GM18505 (cell line): ENCODE measurements around the gene RAPGEF4.

Experiments used
- ATAC-seq: cut with Tn5 transposase; IDR thresholded peaks from one replicate; pipeline ENCODE4 v1.9.1; 2021; ENCODE audit not compliant: unreplicated experiment
- POLR2A ChIP-seq: IDR thresholded peaks from 4 replicates; pipeline ENCODE4 v1.6.1; 2011; ENCODE audit warnings: borderline replicate concordance; ENCODE audit not compliant: insufficient read depth, insufficient read length; ENCODE audit errors: extremely low read depth

The RAPGEF4 gene

GRCh38 chr2:172884336-172884735 lies 148.7 kb downstream of the RAPGEF4 start:
- TF ChIP-seq POLR2A = no peak
- ATAC-seq = no peak

GRCh38 chr2:172885996-172886395 lies 150.4 kb downstream of the RAPGEF4 start:
- no peak for ATAC-seq

GRCh38 chr2:172887280-172887679 lies 151.6 kb downstream of the RAPGEF4 start:
- no peak for ATAC-seq
- no peak for TF ChIP-seq POLR2A

More at GRCh38 chr2:172885996-172886395, 150.4 kb downstream of the RAPGEF4 start:
- no peak for TF ChIP-seq POLR2A

DNA sequence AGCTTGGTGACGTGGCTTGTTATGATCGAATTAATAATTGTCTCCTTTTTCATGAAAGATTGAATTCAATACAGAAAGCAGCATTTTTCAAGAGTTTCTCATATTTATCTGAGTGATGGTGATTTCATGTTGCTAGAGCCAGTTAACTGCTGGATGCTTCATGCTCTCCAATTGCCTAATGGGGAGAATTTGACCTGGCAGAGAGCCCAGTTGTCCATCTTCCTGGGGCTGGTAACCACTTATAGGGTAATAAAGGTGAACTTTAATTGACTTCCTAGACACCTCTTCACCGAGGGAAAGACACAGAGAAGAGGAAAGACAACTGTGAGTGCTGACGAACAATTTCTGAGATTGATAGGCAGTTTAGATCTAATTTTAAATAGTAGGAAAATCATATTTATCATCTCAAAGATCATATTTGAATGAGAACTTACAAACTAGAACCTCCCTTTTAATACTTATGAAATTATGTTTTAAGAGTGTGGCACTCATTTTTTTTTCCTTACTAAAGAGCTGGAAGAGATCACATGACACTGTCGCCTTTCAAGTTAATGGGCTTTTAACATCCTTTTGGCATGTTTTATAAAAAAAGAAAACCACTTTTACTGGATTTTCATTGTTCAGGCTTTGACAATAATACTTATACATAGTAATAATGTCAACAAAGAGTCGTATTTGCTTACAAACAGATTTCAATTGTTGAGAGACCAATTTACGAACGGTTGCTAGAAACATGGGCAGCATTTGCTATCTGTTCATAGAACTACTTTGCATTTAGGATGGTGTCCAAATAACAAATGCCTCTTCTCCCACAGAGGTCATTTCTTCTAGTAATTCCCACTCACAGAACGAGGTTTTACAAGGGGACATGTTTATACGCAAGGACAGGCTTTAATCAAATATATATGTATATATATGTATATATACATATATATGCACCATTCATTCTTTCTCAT lies 153.3 kb downstream of the RAPGEF4 start:
- ATAC-seq = no peak
- TF ChIP-seq POLR2A = no peak

DNA sequence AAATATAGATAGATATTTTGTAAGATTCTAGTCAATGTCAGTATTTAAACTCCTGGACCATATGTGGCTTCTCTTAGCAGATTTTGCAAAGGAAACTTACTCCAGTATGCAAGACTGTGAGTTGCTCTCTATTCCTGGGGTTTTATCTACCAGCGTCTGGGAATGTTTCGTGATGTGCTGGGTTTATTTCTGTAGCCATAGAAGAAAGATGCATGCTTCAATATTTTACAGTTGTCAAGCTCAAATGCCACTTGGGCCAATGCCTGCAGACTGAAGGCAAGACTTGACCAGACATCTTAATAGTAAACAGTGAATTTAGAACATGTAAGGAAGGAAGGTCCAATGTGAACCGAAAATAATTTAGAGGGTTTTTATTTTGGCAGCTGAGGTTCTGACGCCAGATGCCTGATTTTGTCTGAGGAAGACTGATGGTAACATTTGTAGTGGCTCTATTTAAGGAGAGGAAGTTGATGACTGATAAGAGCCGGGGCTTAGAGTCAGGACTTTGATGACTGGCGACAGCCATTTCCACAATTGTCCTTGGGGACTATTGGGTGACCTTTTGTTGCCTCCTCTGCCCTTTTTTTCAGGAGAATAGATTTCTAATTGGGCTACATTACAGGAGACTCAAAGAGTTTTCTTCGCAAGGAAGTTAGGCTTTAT lies 154.3 kb downstream of the RAPGEF4 start:
- ATAC-seq = no peak
- no peak for TF ChIP-seq POLR2A

DNA sequence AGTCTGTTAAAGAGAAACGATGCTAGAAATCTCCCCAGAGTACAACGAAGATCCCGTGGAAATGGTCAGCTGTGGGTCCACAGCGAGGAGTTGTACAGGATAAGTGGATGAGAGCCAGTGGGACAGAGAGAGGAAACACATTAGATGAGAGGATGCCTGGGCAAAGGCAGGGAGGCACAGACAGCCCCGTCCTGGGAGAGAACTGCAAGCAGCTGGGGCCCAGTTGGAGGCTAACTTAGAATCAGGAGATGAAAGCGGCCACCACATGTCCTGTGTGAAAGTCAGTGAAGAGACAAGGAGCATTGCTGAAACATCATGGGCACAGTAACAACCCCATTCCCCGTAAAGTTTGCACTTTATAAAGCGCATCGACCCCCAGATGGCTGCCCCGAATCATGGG lies 157.5 kb downstream of the RAPGEF4 start:
- no peak for TF ChIP-seq POLR2A
- ATAC-seq = no peak

GRCh38 chr2:172893671-172894070 lies 158.0 kb downstream of the RAPGEF4 start:
- TF ChIP-seq POLR2A = no peak
- no peak for ATAC-seq

DNA sequence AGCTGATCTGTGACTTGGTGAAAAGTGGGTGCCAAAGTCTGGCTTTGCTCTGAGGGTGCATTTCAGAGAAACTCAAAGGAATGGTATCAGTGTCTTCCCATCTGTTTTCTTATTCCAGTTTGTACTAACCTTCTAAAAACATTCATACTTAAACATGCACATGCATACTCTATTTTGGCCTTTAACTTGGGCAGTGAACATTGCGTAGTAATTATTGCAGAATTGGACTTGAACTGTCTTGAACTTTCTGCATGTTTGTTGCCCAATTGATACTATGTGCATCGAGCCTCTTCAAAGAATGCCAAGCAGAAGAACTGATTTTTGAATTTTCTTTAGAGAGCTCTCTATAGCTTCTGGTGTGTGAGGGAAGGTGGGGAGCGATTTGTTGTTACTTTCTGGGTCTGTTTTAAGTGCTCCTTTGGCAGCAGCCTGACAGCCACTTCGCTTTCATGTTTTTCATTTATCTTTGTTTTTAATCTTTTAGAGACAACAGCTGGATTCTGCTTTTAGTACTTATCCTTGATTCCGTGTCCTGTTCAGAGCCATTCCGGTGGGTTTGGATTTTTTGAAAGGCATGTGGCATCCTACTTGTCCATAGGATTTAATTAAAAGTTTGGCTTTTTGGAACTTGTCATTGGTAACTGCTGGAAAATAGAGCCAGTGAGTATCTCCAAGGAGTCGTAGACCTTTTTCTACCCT lies 159.2 kb downstream of the RAPGEF4 start:
- no peak for TF ChIP-seq POLR2A

GRCh38 chr2:172896661-172897081 lies 161.0 kb downstream of the RAPGEF4 start:
- ATAC-seq = no peak
- TF ChIP-seq POLR2A = no peak

More for the DNA sequence above, 159.2 kb downstream of the RAPGEF4 start:
- ATAC-seq = no peak

DNA sequence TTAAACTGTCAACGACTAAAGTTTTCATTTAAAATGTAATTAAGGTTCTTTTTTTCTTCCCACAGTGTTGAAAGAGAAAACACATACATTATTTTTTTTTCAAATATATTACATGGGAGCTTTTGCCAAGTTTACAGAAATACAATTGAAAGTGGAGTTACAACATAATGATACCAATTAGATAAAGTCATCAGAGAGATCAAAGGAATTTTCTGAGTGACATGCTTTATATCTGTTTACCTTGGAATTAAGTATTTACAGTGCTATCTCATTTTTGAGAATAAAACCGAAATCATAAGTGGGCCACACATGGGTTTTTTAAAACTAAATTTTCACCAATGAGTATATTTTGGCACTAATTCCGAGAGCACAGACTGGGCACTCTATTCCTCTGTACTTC lies 165.2 kb downstream of the RAPGEF4 start:
- no peak for TF ChIP-seq POLR2A
- no peak for ATAC-seq

GRCh38 chr2:172901913-172902312 lies 166.3 kb downstream of the RAPGEF4 start:
- no peak for TF ChIP-seq POLR2A

GRCh38 chr2:172904236-172904635 lies 168.6 kb downstream of the RAPGEF4 start:
- ATAC-seq = no peak
- no peak for TF ChIP-seq POLR2A

More at GRCh38 chr2:172901913-172902312, 166.3 kb downstream of the RAPGEF4 start:
- no peak for ATAC-seq
